Peyer's patch (tissue), 4 donors: Measurements from ENCODE around the gene UQCRHL.

Experiments
- CTCF ChIP-seq, 6 experiments: fragments of 450-650 bp in 4 of 6; fragments of 200-600 bp in 2 of 6; sonication (generic) in 1 of 6; IDR thresholded peaks; one replicate each; pipeline ENCODE4 v1.5.1; 2017 to 2019; ENCODE audit warnings: antibody characterized with exemption in 6 of 6, mild to moderate bottlenecking in 3 of 6, moderate library complexity in 1 of 6
- POLR2A ChIP-seq, 2 donors: fragments of 450-650 bp; IDR thresholded peaks; one replicate each; pipeline ENCODE4 v1.5.1; 2017; ENCODE audit warnings: antibody characterized with exemption in 2 of 2, mild to moderate bottlenecking in 2 of 2, moderate library complexity in 2 of 2

- TF ChIP-seq CTCF (IDR thresholded peaks at IDR 0.05), result no peak
- no peak for TF ChIP-seq POLR2A (IDR thresholded peaks at IDR 0.05)
Observed at GRCh38 chr1:15768388-15768787, 39.1 kb downstream of the UQCRHL start.
